Ishikawa (cell line): Measurements from ENCODE around the gene SLC2A4RG.

ENCODE experiments used
- EGR1 ChIP-seq: IDR thresholded peaks from 2 replicates; pipeline ENCODE4 v1.6.1; 2012
- NFIC ChIP-seq: IDR thresholded peaks from 2 replicates; pipeline ENCODE4 v1.6.1; 2012
- TAF1 ChIP-seq: IDR thresholded peaks from 2 replicates; pipeline ENCODE4 v1.6.1; 2012; ENCODE audit warnings: low read depth, mild to moderate bottlenecking
- TCF12 ChIP-seq: IDR thresholded peaks from 2 replicates; pipeline ENCODE4 v1.6.1; 2012; ENCODE audit warnings: low read depth
- ZBTB7A ChIP-seq: IDR thresholded peaks from 2 replicates; pipeline ENCODE4 v1.6.1; 2012; ENCODE audit warnings: low read depth

- TF ChIP-seq TAF1 (no peak), NFIC (no peak), EGR1 (no peak), TCF12 (no peak), ZBTB7A (no peak)
These were observed 31.1 kb upstream of the SLC2A4RG start for GRCh38 chr20:63708301-63709148.
